Measurements from ENCODE around the gene PTPRT. TPM values are rescaled to one million over a fixed set of nuclear protein-coding genes. Genes with fewer than 3 reads are reported as not detected.

PTPRT gene
- polyA plus RNA-seq, 1 of the 3 experiments (the other 2 are of a cell fraction) = not detected

GRCh38 chr20:42026599-42026998 is 1163.1 kb downstream of the PTPRT start:
- H3K79me2 ChIP-seq (ENCODE audit: insufficient read depth) = no peaks in the 10 kb centered on the region
- H3K4me3 ChIP-seq (ENCODE audit: low read depth in 2 of 2, low read length in 1 of 2) = no peak overlapping the region
- no peak for DNase-seq
- no peaks in the 10 kb centered on the region for H3K9me2 ChIP-seq
- H3K9ac ChIP-seq = no peak overlapping the region
- no peak for TF ChIP-seq REST (IDR thresholded peaks at IDR 0.05; ENCODE audit: low read depth, low read length)
- TF ChIP-seq ZBTB33 (IDR thresholded peaks at IDR 0.05; ENCODE audit: borderline replicate concordance, low read depth) = no peak
- TF ChIP-seq YY1 (IDR thresholded peaks at IDR 0.05; ENCODE audit: low read depth) = no peak
- no peak for TF ChIP-seq NRF1 (IDR thresholded peaks at IDR 0.05; ENCODE audit: low read depth, low read length)
- no peak for TF ChIP-seq EP300 (IDR thresholded peaks at IDR 0.05; ENCODE audit: borderline replicate concordance in 1 of 2, low read depth in 1 of 2, low read length in 1 of 2)
- no peak overlapping the region for H3K27ac ChIP-seq (ENCODE audit: low read depth in 2 of 2, low read length in 1 of 2)
- H3K4me1 ChIP-seq (ENCODE audit: control insufficient read depth in 1 of 2, insufficient read depth in 2 of 2, low read depth in 1 of 2, low read length in 1 of 2) = no peaks in the 10 kb centered on the region; a peak in 1 of 4 replicates
- WGBS (ENCODE audit: low lambda C conversion rate) = 78% methylated on average over 4 of the region's 4 CpGs
- CTCF ChIA-PET = interaction anchor here (1.0 to 3.3 kb wide), 5 partner anchors 15 to 507 kb away, joined by 3 to 25 read pairs (median 5); no protein-coding TSS in a partner anchor
- no peaks in the 10 kb centered on the region for H3F3A ChIP-seq (replicated peaks; ENCODE audit: insufficient read depth)
- H3K9me3 ChIP-seq = no peaks in the 10 kb centered on the region
- POLR2A ChIA-PET = no interaction called here
- H2AFZ ChIP-seq (ENCODE audit: low read depth) = no peak overlapping the region
- H4K20me1 ChIP-seq (ENCODE audit: insufficient read depth) = no peaks in the 10 kb centered on the region
- no peaks in the 10 kb centered on the region for H3K27me3 ChIP-seq (ENCODE audit: insufficient read depth)
- no peaks in the 10 kb centered on the region for H3K36me3 ChIP-seq (replicated peaks in 1 of 2; ENCODE audit: control insufficient read depth in 1 of 2, insufficient read depth in 2 of 2, low read length in 1 of 2)
- no peak overlapping the region for H3K4me2 ChIP-seq

GRCh38 chr20:42024653-42025052 is 1165.1 kb downstream of the PTPRT start:
- ChIA-PET CTCF (interaction anchor here (1.2 to 1.5 kb wide), 2 partner anchors 67 to 1163 kb away, joined by 3 read pairs; no protein-coding TSS in a partner anchor), POLR2A (no interaction called here)
- H3K4me3 ChIP-seq (ENCODE audit: low read depth in 2 of 2, low read length in 1 of 2) = no peak overlapping the region
- H3K9me2 ChIP-seq = no peaks in the 10 kb centered on the region
- H3K27me3 ChIP-seq (ENCODE audit: insufficient read depth) = no peaks in the 10 kb centered on the region
- no peaks in the 10 kb centered on the region for H3K79me2 ChIP-seq (ENCODE audit: insufficient read depth)
- no peaks in the 10 kb centered on the region for H3K9me3 ChIP-seq
- no peak overlapping the region for H2AFZ ChIP-seq (ENCODE audit: low read depth)
- 0 out of 2 replicates have a peak, but pooled peaks have one; percentile 12 for TF ChIP-seq REST (IDR thresholded peaks at IDR 0.05; ENCODE audit: low read depth, low read length)
- no peak for TF ChIP-seq EP300 (IDR thresholded peaks at IDR 0.05; ENCODE audit: borderline replicate concordance in 1 of 2, low read depth in 1 of 2, low read length in 1 of 2)
- TF ChIP-seq EZH2phosphoT487 (IDR thresholded peaks at IDR 0.05; ENCODE audit: borderline replicate concordance, low read depth) = no peak
- no peak for TF ChIP-seq MAX (IDR thresholded peaks at IDR 0.05; ENCODE audit: low read depth)
- TF ChIP-seq FOSL2 (IDR thresholded peaks at IDR 0.05; ENCODE audit: borderline replicate concordance, low read depth) = no peak
- H3K4me2 ChIP-seq = no peak overlapping the region
- H3F3A ChIP-seq (replicated peaks; ENCODE audit: insufficient read depth) = no peaks in the 10 kb centered on the region
- H3K9ac ChIP-seq = no peak overlapping the region
- no peaks in the 10 kb centered on the region for H3K4me1 ChIP-seq (ENCODE audit: control insufficient read depth in 1 of 2, insufficient read depth in 2 of 2, low read depth in 1 of 2, low read length in 1 of 2)
- H3K36me3 ChIP-seq (replicated peaks in 1 of 2; ENCODE audit: control insufficient read depth in 1 of 2, insufficient read depth in 2 of 2, low read length in 1 of 2) = no peaks in the 10 kb centered on the region
- H3K27ac ChIP-seq (ENCODE audit: low read depth in 2 of 2, low read length in 1 of 2) = no peak overlapping the region
- no peaks in the 10 kb centered on the region for H4K20me1 ChIP-seq (ENCODE audit: insufficient read depth)
- no peak for DNase-seq
- 14% methylated on average over 5 of the region's 5 CpGs for WGBS (ENCODE audit: low lambda C conversion rate)

All from SK-N-SH (cell line).